Measurements from ENCODE around the gene NDUFS8.
A peak's percentile ranks its signal among the peaks of the same experiment; 100 is the strongest.

NDUFS8 gene

DNA sequence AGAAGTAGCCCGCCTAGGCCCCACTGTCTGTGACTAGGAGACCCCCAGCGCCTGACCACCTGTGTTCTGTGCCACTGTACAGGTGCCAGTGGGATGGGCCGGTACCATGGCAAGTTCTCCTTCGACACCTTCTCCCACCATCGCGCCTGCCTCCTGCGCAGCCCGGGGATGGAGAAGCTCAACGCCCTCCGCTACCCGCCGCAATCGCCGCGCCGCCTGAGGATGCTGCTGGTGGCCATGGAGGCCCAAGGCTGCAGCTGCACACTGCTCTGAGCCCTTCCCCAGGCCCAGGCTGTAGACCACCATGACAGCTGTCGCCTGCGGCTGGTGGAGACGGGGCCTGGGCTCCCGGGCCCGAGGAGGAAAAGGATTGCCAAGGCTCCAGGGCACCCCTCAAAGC lies 2.8 kb upstream of the NDUFS8 start:
- H3K36me3 ChIP-seq (ENCODE audit: control insufficient read depth, insufficient read depth, low read length): no peaks in the 10 kb centered on the region
- no peak overlapping the region for H3K9ac ChIP-seq (ENCODE audit: low read length)
- H4K8ac ChIP-seq (ENCODE audit: low read depth, low read length): no peak overlapping the region
- no peak overlapping the region for H2BK120ac ChIP-seq (ENCODE audit: low read depth, low read length)
- H3K4me3 ChIP-seq (ENCODE audit: low read length): no peak overlapping the region
- no peak overlapping the region for H3K23ac ChIP-seq (ENCODE audit: low read length)
- peak overlapping the region; percentile 15 for H3K56ac ChIP-seq (ENCODE audit: low read length)
- no peak overlapping the region for H4K5ac ChIP-seq (ENCODE audit: low read length)
- H2BK5ac ChIP-seq (ENCODE audit: low read length): no peak overlapping the region
- H3K18ac ChIP-seq (ENCODE audit: low read length): no peak overlapping the region
- no CpG with 5 or more reads among the region's 21 CpGs for WGBS (ENCODE audit: extremely low coverage, insufficient coverage, low lambda C conversion rate)
- no peak overlapping the region for H3K27ac ChIP-seq (ENCODE audit: low read depth, low read length)
- H3K27me3 ChIP-seq (ENCODE audit: insufficient read depth, low read length, poor library complexity): no peaks in the 10 kb centered on the region
- DNase-seq: no peak
- no peak overlapping the region for H2BK15ac ChIP-seq (replicated peaks; ENCODE audit: low read depth)
- peaks cover 9% of the 10 kb centered on the region for H3K79me2 ChIP-seq (ENCODE audit: control insufficient read depth, insufficient read depth, low read length)
- no peak overlapping the region for H3K4me2 ChIP-seq (ENCODE audit: low read length)
- H2AK5ac ChIP-seq (ENCODE audit: low read length): no peak overlapping the region
- H3K79me1 ChIP-seq (ENCODE audit: low read length): peaks cover 11% of the 10 kb centered on the region
- H3K4me1 ChIP-seq (ENCODE audit: control insufficient read depth, low read depth, low read length): peaks cover 2% of the 10 kb centered on the region
- H3K4ac ChIP-seq (ENCODE audit: low read depth, low read length): no peak overlapping the region

DNA sequence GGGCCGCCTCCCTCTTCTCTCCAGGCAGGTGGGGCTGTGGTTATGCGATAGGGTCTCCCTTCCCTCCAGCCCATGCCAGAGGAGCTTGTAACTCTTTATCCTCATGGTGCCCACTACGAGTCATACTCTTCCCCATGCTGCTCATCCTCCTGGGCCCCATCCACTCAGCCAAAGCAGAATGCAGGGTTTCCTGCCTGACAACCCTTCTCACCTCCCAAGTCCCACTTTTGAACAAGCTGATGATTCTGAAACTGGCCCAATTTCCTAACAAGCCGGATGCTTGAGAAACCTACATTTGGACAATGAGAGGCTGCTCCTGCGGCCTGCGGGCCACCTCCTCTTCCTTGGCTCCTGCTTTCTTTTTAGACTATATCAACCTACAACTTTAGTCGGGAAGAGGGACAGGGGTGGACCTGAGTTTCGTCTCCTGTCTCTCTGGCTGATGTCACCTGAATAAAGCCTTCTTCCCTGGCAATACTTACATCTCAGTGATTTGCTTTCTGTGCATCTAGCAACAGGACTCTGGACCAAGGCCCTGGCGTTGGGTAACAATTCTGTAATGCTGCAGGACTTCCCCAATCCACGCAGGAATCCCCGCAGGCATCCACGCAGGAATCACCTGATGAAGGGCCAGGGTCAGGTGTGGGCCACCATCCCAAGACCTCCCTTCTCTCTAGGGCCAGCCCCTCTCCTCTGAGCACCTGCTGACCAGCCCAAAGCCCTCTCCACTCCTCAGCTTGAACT lies 1.5 kb upstream of the NDUFS8 start:
- Histone ChIP-seq H3K4me2 (ENCODE audit: low read length) (no peak overlapping the region), H4K5ac (ENCODE audit: low read length) (no peak overlapping the region), H3K27me3 (ENCODE audit: insufficient read depth, low read length, poor library complexity) (no peaks in the 10 kb centered on the region), H2BK15ac (replicated peaks; ENCODE audit: low read depth) (no peak overlapping the region), H3K79me2 (ENCODE audit: control insufficient read depth, insufficient read depth, low read length) (peaks cover 9% of the 10 kb centered on the region), H2BK120ac (ENCODE audit: low read depth, low read length) (no peak overlapping the region), H3K18ac (ENCODE audit: low read length) (no peak overlapping the region), H2AK5ac (ENCODE audit: low read length) (no peak overlapping the region), H4K8ac (ENCODE audit: low read depth, low read length) (no peak overlapping the region), H3K4me3 (ENCODE audit: low read length) (no peak overlapping the region), H3K79me1 (ENCODE audit: low read length) (peaks cover 14% of the 10 kb centered on the region), H3K9ac (ENCODE audit: low read length) (no peak overlapping the region), H3K4ac (ENCODE audit: low read depth, low read length) (no peak overlapping the region), H3K56ac (ENCODE audit: low read length) (no peak overlapping the region), H3K36me3 (ENCODE audit: control insufficient read depth, insufficient read depth, low read length) (peaks cover 3% of the 10 kb centered on the region), H3K23ac (ENCODE audit: low read length) (no peak overlapping the region), H3K27ac (ENCODE audit: low read depth, low read length) (no peak overlapping the region), H3K4me1 (ENCODE audit: control insufficient read depth, low read depth, low read length) (peaks cover 2% of the 10 kb centered on the region), H2BK5ac (ENCODE audit: low read length) (no peak overlapping the region)
- no peak for DNase-seq
- no CpG with 5 or more reads among the region's 12 CpGs for WGBS (ENCODE audit: extremely low coverage, insufficient coverage, low lambda C conversion rate)

DNA sequence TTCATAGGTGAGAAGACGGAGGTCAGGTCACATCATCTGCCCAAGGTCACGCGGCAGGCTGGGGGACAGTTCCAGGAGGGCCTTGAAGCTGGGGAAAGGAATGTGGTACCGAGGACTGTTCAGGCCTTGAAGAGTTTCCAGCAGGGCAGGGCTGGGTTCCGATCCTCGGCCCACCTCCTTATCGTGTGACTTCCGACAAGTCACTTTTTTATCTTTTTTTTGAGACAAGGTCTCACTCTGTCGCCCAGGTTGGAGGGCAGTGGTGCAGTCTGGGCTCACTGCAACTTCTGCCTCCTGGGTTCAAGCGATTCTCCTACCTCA lies 623 bp downstream of the NDUFS8 start:
- peaks cover 9% of the 10 kb centered on the region for H3K79me2 ChIP-seq (ENCODE audit: control insufficient read depth, insufficient read depth, low read length)
- H3K4me3 ChIP-seq (ENCODE audit: low read length): peak overlapping the region; percentile 83
- peak overlapping the region; percentile 29 for H3K4ac ChIP-seq (ENCODE audit: low read depth, low read length)
- H3K27ac ChIP-seq (ENCODE audit: low read depth, low read length): no peak overlapping the region
- no CpG with 5 or more reads among the region's 10 CpGs for WGBS (ENCODE audit: extremely low coverage, insufficient coverage, low lambda C conversion rate)
- DNase-seq: no peak
- H4K5ac ChIP-seq (ENCODE audit: low read length): no peak overlapping the region
- peaks cover 14% of the 10 kb centered on the region for H3K79me1 ChIP-seq (ENCODE audit: low read length)
- H3K27me3 ChIP-seq (ENCODE audit: insufficient read depth, low read length, poor library complexity): no peaks in the 10 kb centered on the region
- peaks cover 2% of the 10 kb centered on the region for H3K4me1 ChIP-seq (ENCODE audit: control insufficient read depth, low read depth, low read length)
- H4K8ac ChIP-seq (ENCODE audit: low read depth, low read length): no peak overlapping the region
- H2AK5ac ChIP-seq (ENCODE audit: low read length): peak overlapping the region; percentile 81
- peak overlapping the region; percentile 99 for H3K9ac ChIP-seq (ENCODE audit: low read length)
- no peak overlapping the region for H3K23ac ChIP-seq (ENCODE audit: low read length)
- peak overlapping the region; percentile 100 for H3K56ac ChIP-seq (ENCODE audit: low read length)
- no peak overlapping the region for H2BK120ac ChIP-seq (ENCODE audit: low read depth, low read length)
- H3K4me2 ChIP-seq (ENCODE audit: low read length): peak overlapping the region; percentile 76
- H3K36me3 ChIP-seq (ENCODE audit: control insufficient read depth, insufficient read depth, low read length): peaks cover 4% of the 10 kb centered on the region
- H2BK5ac ChIP-seq (ENCODE audit: low read length): no peak overlapping the region
- H3K18ac ChIP-seq (ENCODE audit: low read length): peak overlapping the region; percentile 7
- H2BK15ac ChIP-seq (replicated peaks; ENCODE audit: low read depth): no peak overlapping the region

DNA sequence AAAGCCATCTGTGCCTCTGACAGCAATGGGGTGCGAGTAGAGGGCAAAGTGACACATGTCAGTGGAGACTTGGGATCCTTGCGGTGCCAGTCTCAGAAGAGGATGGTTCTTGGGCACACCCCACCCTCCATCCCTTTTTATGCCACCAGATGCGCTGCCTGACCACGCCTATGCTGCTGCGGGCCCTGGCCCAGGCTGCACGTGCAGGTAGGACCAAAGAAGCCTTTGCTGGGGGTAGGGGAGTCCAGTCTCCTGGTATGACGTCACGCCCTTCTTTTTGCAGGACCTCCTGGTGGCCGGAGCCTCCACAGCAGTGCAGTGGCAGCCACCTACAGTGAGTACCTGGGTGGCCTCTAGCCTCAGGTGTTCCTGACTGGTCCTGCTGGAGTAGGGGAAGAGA lies 1.5 kb downstream of the NDUFS8 start:
- no peak overlapping the region for H2BK15ac ChIP-seq (replicated peaks; ENCODE audit: low read depth)
- no CpG with 5 or more reads among the region's 9 CpGs for WGBS (ENCODE audit: extremely low coverage, insufficient coverage, low lambda C conversion rate)
- H3K36me3 ChIP-seq (ENCODE audit: control insufficient read depth, insufficient read depth, low read length): peaks cover 4% of the 10 kb centered on the region
- no peak overlapping the region for H3K4me2 ChIP-seq (ENCODE audit: low read length)
- peaks cover 2% of the 10 kb centered on the region for H3K4me1 ChIP-seq (ENCODE audit: control insufficient read depth, low read depth, low read length)
- peak overlapping the region; percentile 60 for H3K56ac ChIP-seq (ENCODE audit: low read length)
- peaks cover 14% of the 10 kb centered on the region for H3K79me1 ChIP-seq (ENCODE audit: low read length)
- no peak overlapping the region for H3K4ac ChIP-seq (ENCODE audit: low read depth, low read length)
- H2AK5ac ChIP-seq (ENCODE audit: low read length): no peak overlapping the region
- H3K18ac ChIP-seq (ENCODE audit: low read length): no peak overlapping the region
- no peaks in the 10 kb centered on the region for H3K27me3 ChIP-seq (ENCODE audit: insufficient read depth, low read length, poor library complexity)
- H2BK120ac ChIP-seq (ENCODE audit: low read depth, low read length): no peak overlapping the region
- H4K8ac ChIP-seq (ENCODE audit: low read depth, low read length): no peak overlapping the region
- H3K27ac ChIP-seq (ENCODE audit: low read depth, low read length): no peak overlapping the region
- H4K5ac ChIP-seq (ENCODE audit: low read length): no peak overlapping the region
- no peak overlapping the region for H3K23ac ChIP-seq (ENCODE audit: low read length)
- peaks cover 9% of the 10 kb centered on the region for H3K79me2 ChIP-seq (ENCODE audit: control insufficient read depth, insufficient read depth, low read length)
- H2BK5ac ChIP-seq (ENCODE audit: low read length): no peak overlapping the region
- no peak overlapping the region for H3K4me3 ChIP-seq (ENCODE audit: low read length)
- H3K9ac ChIP-seq (ENCODE audit: low read length): peak overlapping the region; percentile 42
- DNase-seq: no peak

DNA sequence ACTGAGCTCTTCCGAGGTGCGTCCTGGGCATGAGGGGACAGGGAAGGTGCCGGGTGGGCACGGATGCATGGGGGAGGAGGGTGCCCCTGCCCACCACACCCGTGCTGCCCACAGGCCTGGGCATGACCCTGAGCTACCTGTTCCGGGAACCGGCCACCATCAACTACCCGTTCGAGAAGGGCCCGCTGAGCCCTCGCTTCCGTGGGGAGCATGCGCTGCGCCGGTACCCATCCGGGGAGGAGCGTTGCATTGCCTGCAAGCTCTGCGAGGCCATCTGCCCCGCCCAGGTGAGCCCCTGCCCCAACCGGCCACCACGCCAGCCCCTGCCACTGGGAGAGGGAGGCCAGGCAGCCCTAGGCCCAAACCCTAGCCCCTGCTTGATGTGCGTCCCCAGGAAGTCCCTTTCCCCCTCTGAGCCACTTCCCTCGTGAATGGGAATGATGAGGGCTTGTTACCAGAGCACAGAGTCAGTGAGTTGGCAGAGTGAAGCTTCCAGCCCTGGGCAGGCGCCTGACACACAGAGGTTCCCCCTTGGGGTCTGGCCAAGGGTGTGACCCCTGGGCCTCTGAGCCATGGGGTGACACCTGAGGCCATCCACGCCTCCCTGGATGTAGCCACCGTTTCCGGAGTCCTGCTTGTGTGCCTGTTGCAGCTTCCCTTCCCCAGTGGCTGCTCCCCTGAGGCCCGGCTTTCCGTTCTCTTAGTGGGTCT lies 2.7 kb downstream of the NDUFS8 start:
- Histone ChIP-seq H2BK120ac (ENCODE audit: low read depth, low read length) (no peak overlapping the region), H3K9ac (ENCODE audit: low read length) (no peak overlapping the region), H4K8ac (ENCODE audit: low read depth, low read length) (no peak overlapping the region), H3K79me1 (ENCODE audit: low read length) (peaks cover 14% of the 10 kb centered on the region), H3K27me3 (ENCODE audit: insufficient read depth, low read length, poor library complexity) (no peaks in the 10 kb centered on the region), H2BK15ac (replicated peaks; ENCODE audit: low read depth) (no peak overlapping the region), H3K4me2 (ENCODE audit: low read length) (no peak overlapping the region), H3K18ac (ENCODE audit: low read length) (no peak overlapping the region), H3K4me1 (ENCODE audit: control insufficient read depth, low read depth, low read length) (peaks cover 2% of the 10 kb centered on the region), H2BK5ac (ENCODE audit: low read length) (no peak overlapping the region), H3K36me3 (ENCODE audit: control insufficient read depth, insufficient read depth, low read length) (peaks cover 4% of the 10 kb centered on the region), H3K79me2 (ENCODE audit: control insufficient read depth, insufficient read depth, low read length) (peaks cover 9% of the 10 kb centered on the region), H2AK5ac (ENCODE audit: low read length) (no peak overlapping the region), H3K56ac (ENCODE audit: low read length) (no peak overlapping the region), H3K4ac (ENCODE audit: low read depth, low read length) (no peak overlapping the region), H3K23ac (ENCODE audit: low read length) (no peak overlapping the region), H4K5ac (ENCODE audit: low read length) (no peak overlapping the region), H3K4me3 (ENCODE audit: low read length) (no peak overlapping the region), H3K27ac (ENCODE audit: low read depth, low read length) (no peak overlapping the region)
- DNase-seq: no peak
- no CpG with 5 or more reads among the region's 29 CpGs for WGBS (ENCODE audit: extremely low coverage, insufficient coverage, low lambda C conversion rate)
